SIG-M5 treated with dmso at 0.1 percent for 504 hours (cell line): ENCODE results near the gene DNAJC21.

Experiments
- DNase-seq: peaks from one replicate; lab custom pipeline; 2025; ENCODE audit not compliant: unreplicated experiment; lab: John Stamatoyannopoulos, UW

Gene DNAJC21

DNA sequence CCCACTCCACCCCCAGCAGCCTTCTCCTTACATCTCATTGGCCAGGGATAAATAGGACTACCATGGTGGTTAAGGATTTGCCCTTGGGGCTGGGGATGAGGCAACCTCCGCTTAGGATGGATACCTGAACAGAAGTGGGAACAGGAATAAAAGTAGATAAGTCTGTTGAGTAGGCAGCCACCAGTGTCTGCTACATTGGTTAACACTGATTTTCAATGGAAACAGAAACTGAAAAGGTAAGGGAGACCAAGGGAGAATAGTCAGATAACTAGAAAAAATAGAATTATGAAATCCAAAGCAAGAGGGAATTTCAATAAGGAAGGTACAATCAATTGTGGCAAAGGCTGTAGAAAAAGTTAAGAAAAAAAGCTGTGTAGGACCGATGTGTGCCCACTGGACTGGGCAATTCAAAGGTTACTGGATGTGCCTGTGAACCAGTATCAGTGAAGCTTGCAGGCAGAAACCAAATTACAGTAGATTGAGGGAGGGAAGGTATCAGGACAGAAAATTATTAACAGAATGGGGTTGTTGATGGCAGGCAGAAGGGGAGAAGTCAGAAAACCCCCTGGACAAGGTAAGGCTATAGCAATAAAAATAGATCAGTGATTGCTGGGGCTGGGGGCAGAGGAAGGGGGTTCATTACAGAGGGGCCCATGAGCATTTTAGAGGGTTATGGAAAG, 48.7 kb downstream of the DNAJC21 start:
- no peak for DNase-seq

GRCh38 chr5:34978681-34979080, 49.3 kb downstream of the DNAJC21 start:
- DNase-seq, result no peak

DNA sequence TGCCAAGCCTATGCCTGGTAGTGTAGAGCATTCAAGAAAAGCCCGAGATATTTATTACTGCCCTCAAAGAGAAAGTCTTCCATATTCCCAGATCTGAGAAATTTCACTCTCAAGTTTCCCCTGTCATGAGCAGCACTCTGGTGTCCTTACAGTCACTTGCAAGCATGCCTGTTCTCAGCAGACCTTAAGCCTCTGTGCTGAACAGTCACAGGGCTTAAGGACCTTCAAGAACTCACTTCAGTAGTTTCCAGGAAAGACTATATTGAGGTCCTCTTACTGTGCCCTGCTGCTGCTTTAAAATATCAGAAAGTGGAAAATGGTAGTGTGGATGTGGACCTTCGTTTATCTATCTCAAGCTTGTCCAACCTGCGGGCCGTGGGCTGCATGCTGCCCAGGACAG, 53.5 kb downstream of the DNAJC21 start:
- DNase-seq, result no peak

DNA sequence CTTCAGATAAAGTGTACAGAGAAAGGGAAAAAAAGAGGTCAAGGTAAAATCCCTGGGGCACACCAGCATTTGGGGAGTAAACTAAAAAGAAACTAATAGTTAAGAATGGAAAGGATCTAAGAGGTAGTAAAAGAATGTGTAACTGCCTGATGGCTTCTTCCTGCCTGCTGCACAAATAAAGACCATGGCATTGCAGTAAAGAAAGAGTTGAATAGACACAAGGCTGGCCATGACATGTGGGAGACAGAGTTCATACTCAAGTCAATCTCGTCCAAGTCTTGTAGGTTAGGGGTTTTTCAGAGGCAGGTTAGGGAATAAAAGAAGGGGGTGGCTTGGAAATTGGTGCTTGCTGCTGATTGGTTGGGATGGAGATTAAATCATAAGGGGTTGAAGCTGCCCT, 57.6 kb downstream of the DNAJC21 start:
- DNase-seq, result no peak

DNA sequence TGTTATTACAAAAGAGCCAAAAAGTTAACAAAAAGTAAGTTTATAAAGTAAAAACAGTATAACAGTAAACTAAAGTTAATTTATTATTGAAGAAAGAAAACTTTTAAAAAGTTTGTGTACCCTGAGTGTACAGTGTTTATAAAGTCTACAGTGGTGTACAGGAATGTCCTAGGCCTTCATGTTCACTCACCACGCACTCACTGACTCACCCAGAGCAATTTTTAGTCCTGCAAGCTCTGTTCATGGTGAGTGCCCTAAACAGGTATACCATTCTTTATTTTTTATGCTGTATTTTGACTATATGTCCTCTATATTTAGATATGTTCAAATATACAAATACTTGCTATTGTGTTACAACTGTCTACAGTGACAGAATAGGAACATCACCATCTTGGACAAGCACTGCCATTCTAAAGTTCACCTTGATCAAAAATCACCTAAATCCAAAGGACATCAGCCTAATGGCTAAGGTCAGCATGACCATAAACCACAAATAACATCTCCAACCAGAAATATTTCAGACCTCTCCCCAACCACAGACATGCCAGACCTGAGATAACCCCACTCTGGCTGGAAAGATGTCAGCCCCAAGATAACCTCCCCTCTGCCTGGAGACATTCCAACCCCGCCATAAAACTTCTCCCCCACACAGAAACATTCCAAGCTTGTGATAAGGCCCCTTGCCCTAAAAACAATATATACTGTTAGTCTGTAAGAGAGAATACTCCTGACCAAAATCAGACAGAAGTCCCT, 62.3 kb downstream of the DNAJC21 start:
- no peak for DNase-seq

- no peak for DNase-seq
Measured at GRCh38 chr5:34993951-34994350, 64.6 kb downstream of the DNAJC21 start.

DNA sequence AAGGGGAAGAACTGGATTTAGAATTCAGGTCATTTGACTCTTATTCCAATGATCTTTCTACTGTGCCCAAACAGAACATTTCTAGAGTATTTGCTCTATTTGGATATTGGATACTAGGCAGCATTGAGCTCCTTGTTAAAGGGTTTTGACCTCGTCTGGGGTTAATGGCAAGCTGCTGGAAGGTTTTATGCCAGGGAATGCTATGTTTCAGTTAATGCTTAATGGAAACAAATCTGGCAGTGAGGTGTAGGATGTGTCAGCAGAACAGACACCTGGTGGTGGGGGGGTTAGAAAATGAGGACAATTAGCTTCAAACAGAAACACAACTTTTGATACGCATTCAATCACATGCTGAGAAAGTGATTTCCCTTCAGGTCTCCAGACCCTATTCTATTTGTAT, 66.9 kb downstream of the DNAJC21 start:
- DNase-seq, result no peak

DNA sequence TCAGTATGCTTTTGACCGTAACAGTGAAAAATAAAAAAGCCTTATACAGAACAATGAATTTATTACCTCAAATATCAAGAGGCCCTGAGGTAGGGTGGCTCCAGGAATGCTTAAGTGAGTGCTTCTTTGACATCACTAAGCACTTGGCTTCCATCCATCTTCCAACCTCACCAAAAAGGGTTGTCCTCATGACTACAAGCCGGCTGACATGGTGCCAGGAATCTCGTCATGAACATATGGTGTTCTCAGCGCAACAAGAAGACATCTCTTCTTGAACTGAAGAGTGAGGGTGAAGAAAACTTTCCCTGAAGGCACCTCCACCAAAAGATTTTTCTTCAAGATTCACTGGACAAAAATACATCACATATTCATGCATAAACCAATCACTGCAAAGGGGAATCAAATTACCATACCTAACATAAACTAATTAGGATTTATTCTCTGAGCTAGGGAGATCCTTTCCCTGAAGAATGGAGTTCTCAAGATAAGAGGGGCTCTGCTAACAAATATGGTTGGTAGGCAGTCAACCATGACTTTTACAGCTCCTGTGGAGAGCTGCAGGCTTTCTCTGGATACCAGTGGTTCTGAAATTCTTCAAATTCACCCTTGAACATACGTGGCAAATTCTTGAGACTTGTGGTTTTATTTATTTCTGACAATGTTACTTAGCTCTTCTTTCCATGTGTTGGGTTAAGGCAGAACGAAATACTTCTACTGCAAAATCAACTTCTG, 68.9 kb downstream of the DNAJC21 start:
- DNase-seq, result no peak

DNA sequence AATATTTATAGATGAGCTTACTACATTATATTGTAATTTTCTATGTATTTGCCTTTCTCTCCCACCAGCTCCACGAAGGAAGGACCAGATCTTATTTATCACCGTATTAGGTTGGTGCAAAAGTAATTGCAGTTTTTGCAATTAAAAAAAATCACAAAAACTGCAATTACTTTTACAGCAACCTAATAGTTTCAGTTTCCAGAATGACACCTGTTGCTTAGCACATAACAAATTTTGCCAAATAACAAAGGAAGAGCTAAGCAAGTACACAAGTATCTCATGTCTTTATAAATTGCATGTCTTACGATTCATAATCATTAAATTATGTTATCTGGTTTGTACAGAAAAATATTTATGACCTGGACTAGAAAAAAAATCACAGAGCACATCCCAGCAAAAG, 72.5 kb downstream of the DNAJC21 start:
- no peak for DNase-seq

DNA sequence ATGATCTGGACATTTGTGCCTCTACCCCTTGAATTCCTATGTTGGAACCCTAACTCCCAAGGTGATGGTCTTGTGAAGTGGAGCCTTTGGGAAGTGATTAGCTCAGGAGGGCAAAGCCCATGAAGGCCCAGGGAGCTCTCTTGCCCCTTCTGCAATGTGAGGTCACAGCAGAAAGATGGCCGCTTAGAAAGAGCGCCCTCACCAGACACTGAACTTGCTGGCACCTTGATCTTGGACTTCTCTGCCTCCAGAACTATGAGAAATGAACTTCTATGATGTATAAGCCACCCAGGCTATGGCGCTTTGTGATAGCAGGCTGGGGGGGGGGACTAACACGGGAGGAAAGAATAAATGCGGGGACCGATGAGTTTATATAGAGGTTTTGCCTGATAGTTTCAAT, 73.1 kb downstream of the DNAJC21 start:
- no peak for DNase-seq

- DNase-seq, result peak; percentile 42
Measured at GRCh38 chr5:35003018-35003957, 73.9 kb downstream of the DNAJC21 start.

DNA sequence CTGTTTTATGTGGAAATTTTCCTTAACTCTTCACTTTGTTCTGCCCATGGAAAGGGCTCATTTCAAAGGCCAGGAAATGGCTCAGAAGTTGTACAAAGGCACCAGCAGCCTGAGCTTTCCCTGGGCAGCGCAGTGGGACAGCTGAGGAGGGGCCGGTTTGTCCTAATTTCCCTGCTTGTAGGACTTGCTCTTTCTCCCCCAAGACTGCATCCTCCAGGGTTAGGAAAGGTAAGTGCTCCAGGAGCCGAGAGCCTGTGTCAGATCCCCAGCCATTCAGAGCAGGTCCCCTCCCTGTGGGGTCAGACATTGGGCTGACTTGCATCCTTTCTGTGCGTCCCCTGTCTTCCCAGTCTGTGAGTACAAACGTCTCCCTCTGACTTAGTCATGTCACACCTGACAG, 74.8 kb downstream of the DNAJC21 start:
- no peak for DNase-seq

GRCh38 chr5:35004771-35005170, 75.4 kb downstream of the DNAJC21 start:
- DNase-seq, result no peak
